Measurements from ENCODE around the gene DTD2. TPM values are rescaled to one million over a fixed set of nuclear protein-coding genes. Genes with fewer than 3 reads are reported as not detected.

DTD2 gene
- total and polyA plus RNA-seq, 9 of the 15 experiments (the other 6 are each of a cell fraction or from before 2014, with no cell fraction given): 3.8 to 24.1 (median 15.2) TPM

GRCh38 chr14:31480156-31480555, 22.9 kb upstream of the DTD2 start (continued):
- TF ChIP-seq ARID4B (CRISPR knock-in tag; IDR thresholded peaks at IDR 0.05): no peak
- no peak for TF ChIP-seq SAFB (IDR thresholded peaks at IDR 0.05; ENCODE audit: borderline replicate concordance, low read depth, low read length)
- TF ChIP-seq MLX (CRISPR knock-in tag; conservative IDR thresholded peaks at IDR 0.05): no peak
- TF ChIP-seq, protein P1, sequence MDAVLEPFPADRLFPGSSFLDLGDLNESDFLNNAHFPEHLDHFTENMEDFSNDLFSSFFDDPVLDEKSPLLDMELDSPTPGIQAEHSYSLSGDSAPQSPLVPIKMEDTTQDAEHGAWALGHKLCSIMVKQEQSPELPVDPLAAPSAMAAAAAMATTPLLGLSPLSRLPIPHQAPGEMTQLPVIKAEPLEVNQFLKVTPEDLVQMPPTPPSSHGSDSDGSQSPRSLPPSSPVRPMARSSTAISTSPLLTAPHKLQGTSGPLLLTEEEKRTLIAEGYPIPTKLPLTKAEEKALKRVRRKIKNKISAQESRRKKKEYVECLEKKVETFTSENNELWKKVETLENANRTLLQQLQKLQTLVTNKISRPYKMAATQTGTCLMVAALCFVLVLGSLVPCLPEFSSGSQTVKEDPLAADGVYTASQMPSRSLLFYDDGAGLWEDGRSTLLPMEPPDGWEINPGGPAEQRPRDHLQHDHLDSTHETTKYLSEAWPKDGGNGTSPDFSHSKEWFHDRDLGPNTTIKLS (IDR thresholded peaks at IDR 0.05; ENCODE audit: borderline replicate concordance, low read depth): no peak
- no peak for TF ChIP-seq MYNN (IDR thresholded peaks at IDR 0.05)
- no peak for TF ChIP-seq MYNN (CRISPR knock-in tag; IDR thresholded peaks at IDR 0.05)
